ENCODE data around the gene GATD1. TPM values are rescaled to one million over a fixed set of nuclear protein-coding genes. Genes with fewer than 3 reads are reported as not detected.

Gene GATD1
- total and polyA plus RNA-seq, 2 experiments from 2014 or later: 39.3 to 51.0 TPM

- H3K27ac Mint-ChIP-seq: no peak overlapping the region; the same call in 1 of the 2 replicates
- peaks cover 7% of the 10 kb centered on the region; the same call in 2 of the 3 replicates for H3K4me1 Mint-ChIP-seq
- TF ChIP-seq JUNB (IDR thresholded peaks at IDR 0.05; ENCODE audit: unreplicated experiment) (no peak), ZNF114 (CRISPR knock-in tag; IDR thresholded peaks at IDR 0.05) (no peak), ETS1 (IDR thresholded peaks at IDR 0.05) (no peak)
- peak; percentile 0; the same call in 1 of the 3 replicates for ATAC-seq
- peaks cover 2% of the 10 kb centered on the region; the same call in 1 of the 3 replicates for H3K36me3 Mint-ChIP-seq (ENCODE audit: low read depth)
- H3K4me2 ChIP-seq: peak overlapping the region; percentile 96
- H3K27ac ChIP-seq (ENCODE audit: low read depth): no peak overlapping the region
- H3K4me1 ChIP-seq (ENCODE audit: insufficient read depth): peaks cover 7% of the 10 kb centered on the region; the same call in 1 of the 2 replicates
- H2AFZ ChIP-seq: no peak overlapping the region
- H3K79me2 ChIP-seq (replicated peaks; ENCODE audit: insufficient read depth): peaks cover 17% of the 10 kb centered on the region
- H3K36me3 ChIP-seq (ENCODE audit: insufficient read depth): no peaks in the 10 kb centered on the region
- peak overlapping the region; percentile 74 for H3K4me3 ChIP-seq
- peak overlapping the region; percentile 76 for H3K4me3 Mint-ChIP-seq
- H3K9me2 ChIP-seq (ENCODE audit: insufficient read depth): no peaks in the 10 kb centered on the region
- H3K27me3 ChIP-seq (ENCODE audit: insufficient read depth): no peaks in the 10 kb centered on the region
- H3F3A ChIP-seq (replicated peaks; ENCODE audit: low read depth): peaks cover 22% of the 10 kb centered on the region; the same call in 1 of the 2 replicates
- no peaks in the 10 kb centered on the region for H3K9me3 Mint-ChIP-seq
- peaks cover 20% of the 10 kb centered on the region for H3K27me3 Mint-ChIP-seq (ENCODE audit: insufficient read depth, low read depth, poor library complexity)
- no peak for DNase-seq (ENCODE audit: low spot score)
- no peaks in the 10 kb centered on the region for H4K20me1 ChIP-seq (replicated peaks; ENCODE audit: insufficient read depth)
These were observed 26.7 kb upstream of the GATD1 start for GRCh38 chr11:803770-804598.

- Mint-ChIP-seq H3K36me3 (ENCODE audit: low read depth) (peaks cover 2% of the 10 kb centered on the region; the same call in 1 of the 3 replicates), H3K9me3 (no peaks in the 10 kb centered on the region), H3K4me1 (peaks cover 7% of the 10 kb centered on the region; the same call in 2 of the 3 replicates), H3K27me3 (ENCODE audit: insufficient read depth, low read depth, poor library complexity) (peaks cover 16% of the 10 kb centered on the region), H3K4me3 (peak overlapping the region; percentile 76; the same call in 1 of the 3 replicates), H3K27ac (no peak overlapping the region)
- no peak overlapping the region; the same call in 1 of the 2 replicates for H3K4me3 ChIP-seq
- no peaks in the 10 kb centered on the region for H3K36me3 ChIP-seq (ENCODE audit: insufficient read depth)
- no peak overlapping the region for H3K27ac ChIP-seq (ENCODE audit: low read depth)
- H3K27me3 ChIP-seq (ENCODE audit: insufficient read depth): no peaks in the 10 kb centered on the region
- no peak overlapping the region for H2AFZ ChIP-seq
- no peaks in the 10 kb centered on the region for H3K9me2 ChIP-seq (ENCODE audit: insufficient read depth)
- peaks cover 11% of the 10 kb centered on the region for H3K79me2 ChIP-seq (replicated peaks; ENCODE audit: insufficient read depth)
- H3K4me1 ChIP-seq (ENCODE audit: insufficient read depth): peaks cover 7% of the 10 kb centered on the region; the same call in 1 of the 2 replicates
- no peaks in the 10 kb centered on the region for H4K20me1 ChIP-seq (replicated peaks; ENCODE audit: insufficient read depth)
- TF ChIP-seq POLR2AphosphoS5 (IDR thresholded peaks at IDR 0.05; ENCODE audit: low read depth) (no peak), EZH2phosphoT487 (IDR thresholded peaks at IDR 0.05; ENCODE audit: unreplicated experiment) (no peak), ZNF331 (CRISPR knock-in tag; IDR thresholded peaks at IDR 0.05; ENCODE audit: low read depth) (no peak), NANOG (IDR thresholded peaks at IDR 0.05; ENCODE audit: borderline replicate concordance) (no peak), CREB1 (CRISPR knock-in tag; IDR thresholded peaks at IDR 0.05; ENCODE audit: low read depth) (no peak), EZH2 (IDR thresholded peaks at IDR 0.05; ENCODE audit: low read depth, unreplicated experiment) (no peak), ZNF114 (CRISPR knock-in tag; IDR thresholded peaks at IDR 0.05) (no peak), REST (IDR thresholded peaks at IDR 0.05; ENCODE audit: unreplicated experiment) (no peak), STAT1 (IDR thresholded peaks at IDR 0.05; ENCODE audit: unreplicated experiment) (no peak), ETS1 (IDR thresholded peaks at IDR 0.05) (no peak)
- TF ChIP-seq, protein P1, sequence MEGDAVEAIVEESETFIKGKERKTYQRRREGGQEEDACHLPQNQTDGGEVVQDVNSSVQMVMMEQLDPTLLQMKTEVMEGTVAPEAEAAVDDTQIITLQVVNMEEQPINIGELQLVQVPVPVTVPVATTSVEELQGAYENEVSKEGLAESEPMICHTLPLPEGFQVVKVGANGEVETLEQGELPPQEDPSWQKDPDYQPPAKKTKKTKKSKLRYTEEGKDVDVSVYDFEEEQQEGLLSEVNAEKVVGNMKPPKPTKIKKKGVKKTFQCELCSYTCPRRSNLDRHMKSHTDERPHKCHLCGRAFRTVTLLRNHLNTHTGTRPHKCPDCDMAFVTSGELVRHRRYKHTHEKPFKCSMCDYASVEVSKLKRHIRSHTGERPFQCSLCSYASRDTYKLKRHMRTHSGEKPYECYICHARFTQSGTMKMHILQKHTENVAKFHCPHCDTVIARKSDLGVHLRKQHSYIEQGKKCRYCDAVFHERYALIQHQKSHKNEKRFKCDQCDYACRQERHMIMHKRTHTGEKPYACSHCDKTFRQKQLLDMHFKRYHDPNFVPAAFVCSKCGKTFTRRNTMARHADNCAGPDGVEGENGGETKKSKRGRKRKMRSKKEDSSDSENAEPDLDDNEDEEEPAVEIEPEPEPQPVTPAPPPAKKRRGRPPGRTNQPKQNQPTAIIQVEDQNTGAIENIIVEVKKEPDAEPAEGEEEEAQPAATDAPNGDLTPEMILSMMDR (conservative IDR thresholded peaks at IDR 0.05; ENCODE audit: low read depth in 2 of 2): no peak
- H3K4me2 ChIP-seq: no peak overlapping the region
- H3F3A ChIP-seq (replicated peaks; ENCODE audit: low read depth): peaks cover 24% of the 10 kb centered on the region; the same call in 1 of the 2 replicates
- no peak for ATAC-seq
- DNase-seq (ENCODE audit: low spot score): no peak
These were observed 26.1 kb upstream of the GATD1 start for GRCh38 chr11:803467-803742.

All from GM23338 (cell line).